Measurements from ENCODE around the gene SLC37A1. TPM values are rescaled to one million over a fixed set of nuclear protein-coding genes. Genes with fewer than 3 reads are reported as not detected.

SLC37A1 gene
- total and polyA plus RNA-seq, 2 of the 13 experiments (the other 11 are each of a cell fraction or from before 2014, with no cell fraction given): 0.22 to 0.40 TPM

DNA sequence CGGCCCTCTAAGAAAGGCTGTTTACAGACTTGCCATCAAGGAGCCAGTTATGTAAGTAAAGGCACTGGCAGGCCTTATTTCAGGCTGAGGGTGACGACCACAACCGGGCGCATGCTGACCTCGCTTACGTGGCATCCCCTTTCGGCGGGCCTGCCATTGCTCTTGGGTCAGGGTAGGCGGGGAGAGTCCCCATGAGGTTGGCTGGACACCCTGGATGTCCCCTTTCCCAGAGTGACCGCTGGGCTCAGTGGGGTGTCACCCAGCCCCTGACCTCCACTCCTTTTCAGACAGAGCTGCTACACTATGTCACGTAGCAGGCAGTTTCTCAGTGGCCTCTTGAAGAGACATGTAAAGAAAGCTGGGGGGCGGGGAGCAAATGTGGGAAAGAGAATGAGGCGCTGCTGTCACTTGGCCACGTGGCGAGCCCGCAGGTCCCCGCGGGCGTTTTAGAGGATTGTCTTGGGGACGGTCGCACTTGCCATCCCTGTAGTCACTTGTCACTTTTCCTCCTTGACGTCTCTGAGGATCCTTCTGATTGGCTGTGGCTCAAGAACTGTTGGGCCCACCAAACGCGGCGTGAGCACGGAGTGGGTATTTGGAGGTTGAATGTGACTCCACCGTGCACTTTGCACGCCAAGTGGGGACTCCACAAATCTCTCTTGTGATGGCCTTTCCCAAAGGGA is 42.2 kb downstream of the SLC37A1 start:
- intact Hi-C loops (cut with micrococcal nuclease; ENCODE audit: unreplicated experiment) (no loop called here), in situ Hi-C loops (cut with HindIII; ENCODE audit: extremely low pct_ligation_motif_present, low pct_unique_long_range_greater_than_20kb) (no loop called here)
- H3K4me1 ChIP-seq (ENCODE audit: insufficient read depth, low read length): peaks cover 21% of the 10 kb centered on the region
- H3K4me3 ChIP-seq (replicated peaks in 1 of 3; ENCODE audit: insufficient read depth in 1 of 3, low read depth in 2 of 3, low read length in 3 of 3): no peak overlapping the region
- H2AFZ ChIP-seq (ENCODE audit: low read length): no peak overlapping the region
- no peaks in the 10 kb centered on the region; a peak in 2 of 5 replicates for H3K27me3 ChIP-seq (ENCODE audit: control insufficient read depth in 1 of 2, insufficient read depth in 2 of 2, low read length in 2 of 2)
- H3K9ac ChIP-seq (ENCODE audit: insufficient read depth, low read depth, low read length): no peak overlapping the region
- H3K36me3 ChIP-seq (replicated peaks in 1 of 2; ENCODE audit: control insufficient read depth in 1 of 2, insufficient read depth in 2 of 2, low read length in 2 of 2): no peaks in the 10 kb centered on the region
- FAIRE-seq: no peak
- no peak overlapping the region for H3K27ac ChIP-seq (ENCODE audit: extremely low read length, insufficient read depth, low read length)
- no peak overlapping the region for H3K4me2 ChIP-seq (ENCODE audit: low read depth, low read length)
- TF ChIP-seq ZSCAN21 (CRISPR knock-in tag; IDR thresholded peaks at IDR 0.05; ENCODE audit: borderline replicate concordance): no peak
- no peak for TF ChIP-seq SSRP1 (CRISPR knock-in tag; IDR thresholded peaks at IDR 0.05)
- no peak for TF ChIP-seq RORA (CRISPR knock-in tag; IDR thresholded peaks at IDR 0.05)
- TF ChIP-seq ZNF672 (CRISPR knock-in tag; IDR thresholded peaks at IDR 0.05): no peak
- no peak for TF ChIP-seq HMG20B (CRISPR knock-in tag; conservative IDR thresholded peaks at IDR 0.05)
- TF ChIP-seq ZNF24 (IDR thresholded peaks at IDR 0.05): no peak
- TF ChIP-seq XRCC5 (optimal IDR thresholded peaks at IDR 0.05; ENCODE audit: low read length): no peak
- TF ChIP-seq HHEX (CRISPR knock-in tag; IDR thresholded peaks at IDR 0.05): no peak
- TF ChIP-seq MBD4 (IDR thresholded peaks at IDR 0.05; ENCODE audit: borderline replicate concordance, low read length): no peak
- TF ChIP-seq ZNF326 (CRISPR knock-in tag; IDR thresholded peaks at IDR 0.05; ENCODE audit: borderline replicate concordance): no peak
- TF ChIP-seq HCFC1 (IDR thresholded peaks at IDR 0.05; ENCODE audit: low read depth, low read length): no peak
- TF ChIP-seq, protein P1, sequence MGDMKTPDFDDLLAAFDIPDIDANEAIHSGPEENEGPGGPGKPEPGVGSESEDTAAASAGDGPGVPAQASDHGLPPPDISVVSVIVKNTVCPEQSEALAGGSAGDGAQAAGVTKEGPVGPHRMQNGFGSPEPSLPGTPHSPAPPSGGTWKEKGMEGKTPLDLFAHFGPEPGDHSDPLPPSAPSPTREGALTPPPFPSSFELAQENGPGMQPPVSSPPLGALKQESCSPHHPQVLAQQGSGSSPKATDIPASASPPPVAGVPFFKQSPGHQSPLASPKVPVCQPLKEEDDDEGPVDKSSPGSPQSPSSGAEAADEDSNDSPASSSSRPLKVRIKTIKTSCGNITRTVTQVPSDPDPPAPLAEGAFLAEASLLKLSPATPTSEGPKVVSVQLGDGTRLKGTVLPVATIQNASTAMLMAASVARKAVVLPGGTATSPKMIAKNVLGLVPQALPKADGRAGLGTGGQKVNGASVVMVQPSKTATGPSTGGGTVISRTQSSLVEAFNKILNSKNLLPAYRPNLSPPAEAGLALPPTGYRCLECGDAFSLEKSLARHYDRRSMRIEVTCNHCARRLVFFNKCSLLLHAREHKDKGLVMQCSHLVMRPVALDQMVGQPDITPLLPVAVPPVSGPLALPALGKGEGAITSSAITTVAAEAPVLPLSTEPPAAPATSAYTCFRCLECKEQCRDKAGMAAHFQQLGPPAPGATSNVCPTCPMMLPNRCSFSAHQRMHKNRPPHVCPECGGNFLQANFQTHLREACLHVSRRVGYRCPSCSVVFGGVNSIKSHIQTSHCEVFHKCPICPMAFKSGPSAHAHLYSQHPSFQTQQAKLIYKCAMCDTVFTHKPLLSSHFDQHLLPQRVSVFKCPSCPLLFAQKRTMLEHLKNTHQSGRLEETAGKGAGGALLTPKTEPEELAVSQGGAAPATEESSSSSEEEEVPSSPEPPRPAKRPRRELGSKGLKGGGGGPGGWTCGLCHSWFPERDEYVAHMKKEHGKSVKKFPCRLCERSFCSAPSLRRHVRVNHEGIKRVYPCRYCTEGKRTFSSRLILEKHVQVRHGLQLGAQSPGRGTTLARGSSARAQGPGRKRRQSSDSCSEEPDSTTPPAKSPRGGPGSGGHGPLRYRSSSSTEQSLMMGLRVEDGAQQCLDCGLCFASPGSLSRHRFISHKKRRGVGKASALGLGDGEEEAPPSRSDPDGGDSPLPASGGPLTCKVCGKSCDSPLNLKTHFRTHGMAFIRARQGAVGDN (CRISPR knock-in tag; IDR thresholded peaks at IDR 0.05): no peak
- H4K20me1 ChIP-seq (ENCODE audit: insufficient read depth, low read length): no peaks in the 10 kb centered on the region
- ChIA-PET CTCF (ENCODE audit: low intra/inter-chr PET ratio, low total read pairs) (no interaction called here), POLR2A (no interaction called here)
- no peak for ATAC-seq
- WGBS (ENCODE audit: low lambda C conversion rate): 78% methylated on average over 28 of the region's 28 CpGs
- no peaks in the 10 kb centered on the region for H3K9me3 ChIP-seq (ENCODE audit: low read length)
- BruUV-seq (replicated peaks): no TSS peak
- H3K79me2 ChIP-seq (ENCODE audit: insufficient read depth, low read length): no peaks in the 10 kb centered on the region
- no peak for DNase-seq (ENCODE audit: low spot score)

Data from HepG2 (cell line).